Measurements from ENCODE around the gene COL18A1.

The COL18A1 gene

GRCh38 chr21:45474323-45474950, 69.5 kb downstream of the COL18A1 start:
- no peak overlapping the region for H3K4me3 ChIP-seq (ENCODE audit: low read depth, low read length)
- TF ChIP-seq MAX (IDR thresholded peaks at IDR 0.05; ENCODE audit: low read depth, low read length) (no peak), POLR2A (IDR thresholded peaks at IDR 0.05; ENCODE audit: extremely low read depth, insufficient read length) (no peak), CTCF (IDR thresholded peaks at IDR 0.05; ENCODE audit: low read depth, low read length) (no peak), MYC (IDR thresholded peaks at IDR 0.05; ENCODE audit: low read depth, low read length) (no peak)
- DNase-seq (ENCODE audit: low read depth): no peak

DNA sequence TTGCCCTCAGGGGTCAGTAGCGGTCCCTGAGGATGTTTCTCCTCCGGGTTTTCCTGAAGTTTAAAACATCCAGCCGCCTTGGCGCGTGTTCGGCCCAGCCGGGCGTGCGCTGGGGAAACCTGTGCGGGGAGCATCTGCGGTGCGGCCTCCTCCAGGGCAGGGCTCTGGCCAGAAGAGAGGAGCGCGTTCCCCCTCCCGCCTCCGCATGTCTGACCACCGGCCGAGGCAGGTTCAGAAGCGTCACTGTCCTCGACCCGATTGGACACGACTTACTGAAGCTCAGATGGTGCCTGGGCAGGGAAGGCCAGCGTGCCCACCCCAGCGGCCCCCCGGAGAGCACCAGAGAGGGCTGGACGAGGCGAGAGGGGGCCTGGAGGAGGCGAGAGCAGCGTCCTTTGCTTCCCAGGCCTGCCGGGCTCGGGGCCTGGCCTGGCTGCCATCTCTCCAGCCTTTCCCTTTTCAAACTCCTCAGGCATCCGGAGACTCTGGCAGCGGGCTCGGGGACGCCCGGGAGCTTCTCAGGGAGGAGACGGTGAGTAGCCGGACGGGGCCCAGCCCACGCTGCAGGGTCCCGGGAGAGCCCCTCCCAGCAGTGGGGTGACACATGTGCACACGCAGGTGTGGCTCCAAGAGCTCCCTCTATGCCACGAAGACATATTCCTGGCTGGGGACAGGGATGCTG, 70.2 kb downstream of the COL18A1 start:
- DNase-seq (ENCODE audit: low read depth): no peak
- TF ChIP-seq CTCF (IDR thresholded peaks at IDR 0.05; ENCODE audit: low read depth, low read length) (no peak), MYC (IDR thresholded peaks at IDR 0.05; ENCODE audit: low read depth, low read length) (no peak), MAX (IDR thresholded peaks at IDR 0.05; ENCODE audit: low read depth, low read length) (no peak), POLR2A (IDR thresholded peaks at IDR 0.05; ENCODE audit: extremely low read depth, insufficient read length) (no peak)
- no peak overlapping the region for H3K4me3 ChIP-seq (ENCODE audit: low read depth, low read length)

GRCh38 chr21:45475797-45476570, 71.0 kb downstream of the COL18A1 start:
- H3K4me3 ChIP-seq (ENCODE audit: low read depth, low read length): no peak overlapping the region
- DNase-seq (ENCODE audit: low read depth): no peak
- no peak for TF ChIP-seq MYC (IDR thresholded peaks at IDR 0.05; ENCODE audit: low read depth, low read length)
- TF ChIP-seq POLR2A (IDR thresholded peaks at IDR 0.05; ENCODE audit: extremely low read depth, insufficient read length): no peak
- TF ChIP-seq CTCF (IDR thresholded peaks at IDR 0.05; ENCODE audit: low read depth, low read length): no peak
- TF ChIP-seq MAX (IDR thresholded peaks at IDR 0.05; ENCODE audit: low read depth, low read length): no peak

GRCh38 chr21:45476582-45476981, 71.6 kb downstream of the COL18A1 start:
- no peak for TF ChIP-seq MAX (IDR thresholded peaks at IDR 0.05; ENCODE audit: low read depth, low read length)
- TF ChIP-seq MYC (IDR thresholded peaks at IDR 0.05; ENCODE audit: low read depth, low read length): no peak
- H3K4me3 ChIP-seq (ENCODE audit: low read depth, low read length): no peak overlapping the region
- DNase-seq (ENCODE audit: low read depth): no peak

DNA sequence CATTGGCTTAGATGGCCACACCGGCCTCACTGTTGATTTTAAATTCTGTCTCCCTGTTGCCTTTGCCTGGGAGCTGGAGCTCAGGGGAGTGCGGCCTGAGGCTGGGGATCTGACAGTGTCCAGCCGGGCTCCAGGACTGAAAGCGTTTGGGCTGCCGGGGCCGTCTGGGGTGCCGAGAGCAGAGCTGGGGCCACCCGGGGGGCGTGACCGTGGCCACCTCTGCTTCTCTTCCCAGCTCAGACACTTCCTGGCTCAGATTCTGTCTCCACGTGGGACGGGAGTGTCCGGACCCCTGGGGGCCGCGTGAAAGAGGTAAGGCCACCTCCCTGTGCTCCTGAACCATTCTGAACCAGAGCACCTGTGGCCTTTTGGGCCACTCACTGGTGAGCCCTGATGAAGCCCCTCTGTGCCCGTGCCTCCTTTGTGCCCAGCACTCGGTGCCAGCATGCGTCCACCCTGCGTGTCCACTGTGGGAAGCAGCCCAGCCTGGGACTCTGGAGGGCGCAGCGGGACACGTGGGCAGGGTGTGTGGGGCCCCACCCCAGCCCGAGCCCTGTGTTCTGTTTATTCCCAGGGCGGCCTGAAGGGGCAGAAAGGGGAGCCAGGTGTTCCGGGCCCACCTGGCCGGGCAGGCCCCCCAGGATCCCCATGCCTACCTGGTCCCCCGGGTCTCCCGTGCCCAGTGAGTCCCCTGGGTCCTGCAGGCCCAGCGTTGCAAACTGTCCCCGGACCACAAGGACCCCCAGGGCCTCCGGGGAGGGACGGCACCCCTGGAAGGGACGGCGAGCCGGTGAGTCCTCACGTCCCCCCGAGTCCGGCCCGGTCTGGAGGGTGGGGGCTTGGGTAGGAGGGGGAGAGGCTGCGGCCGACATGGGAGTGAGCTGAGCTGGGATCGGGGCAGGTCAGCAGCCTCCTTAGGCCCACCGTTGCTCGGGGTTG, 72.5 kb downstream of the COL18A1 start:
- no peak overlapping the region for H3K4me3 ChIP-seq (ENCODE audit: low read depth, low read length)
- no peak for TF ChIP-seq MYC (IDR thresholded peaks at IDR 0.05; ENCODE audit: low read depth, low read length)
- TF ChIP-seq MAX (IDR thresholded peaks at IDR 0.05; ENCODE audit: low read depth, low read length): no peak
- no peak for TF ChIP-seq CTCF (IDR thresholded peaks at IDR 0.05; ENCODE audit: low read depth, low read length)
- no peak for TF ChIP-seq POLR2A (IDR thresholded peaks at IDR 0.05; ENCODE audit: extremely low read depth, insufficient read length)
- no peak for DNase-seq (ENCODE audit: low read depth)

Data from NB4 (cell line).